Liver (tissue), 9 donors: ENCODE measurements around the gene BTBD6. TPM values are rescaled to one million over a fixed set of nuclear protein-coding genes. Genes with fewer than 3 reads are reported as not detected.

ENCODE experiments used
- DNase-seq: peaks from one replicate; pipeline ENCODE4 v3.0.0-alpha.2; 2017; ENCODE audit warnings: low spot score
- H3K27ac ChIP-seq, 2 donors: one replicate each; pipeline ENCODE4 v1.7.0; 2013; ENCODE audit warnings: inconsistent platforms in 2 of 2, low read length in 2 of 2, control low read depth in 1 of 2, low read depth in 1 of 2, mild to moderate bottlenecking in 1 of 2
- H3K27me3 ChIP-seq, 4 donors: one replicate each; pipeline versions ENCODE4 v1.6.1 to v1.7.0; 2013; ENCODE audit warnings: low read length in 3 of 4, inconsistent platforms in 1 of 4, mild to moderate bottlenecking in 1 of 4, moderate library complexity in 1 of 4; ENCODE audit not compliant: control insufficient read depth in 4 of 4, insufficient read depth in 4 of 4
- H3K36me3 ChIP-seq, 4 donors: one replicate each; pipeline versions ENCODE4 v1.6.1 to v1.7.0; 2013; ENCODE audit warnings: low read length in 3 of 4, mild to moderate bottlenecking in 3 of 4, low read depth in 1 of 4, moderate library complexity in 1 of 4; ENCODE audit not compliant: control insufficient read depth in 4 of 4, insufficient read depth in 3 of 4
- H3K4me1 ChIP-seq, 4 donors: one replicate each; pipeline versions ENCODE4 v1.6.1 to v1.7.0; 2013; ENCODE audit warnings: low read length in 3 of 4, mild to moderate bottlenecking in 3 of 4, moderate library complexity in 1 of 4; ENCODE audit not compliant: control insufficient read depth in 4 of 4, insufficient read depth in 4 of 4
- H3K4me3 ChIP-seq, 3 donors: one replicate each; pipeline versions ENCODE4 v1.6.1 to v1.7.0; 2013; ENCODE audit warnings: low read length in 3 of 3, control low read depth in 1 of 3, low read depth in 1 of 3, mild to moderate bottlenecking in 1 of 3
- H3K9ac ChIP-seq, 2 donors: one replicate each; pipeline ENCODE4 v1.7.0; 2013; ENCODE audit warnings: low read length in 2 of 2, mild to moderate bottlenecking in 2 of 2, moderate library complexity in 2 of 2, control low read depth in 1 of 2, low read depth in 1 of 2
- H3K9me3 ChIP-seq, 4 donors: one replicate each; pipeline versions ENCODE4 v1.6.1 to v1.7.0; 2013; ENCODE audit warnings: low read length in 3 of 4; ENCODE audit not compliant: control insufficient read depth in 4 of 4
- EGR1 ChIP-seq, 2 donors: IDR thresholded peaks; 2 replicates each; pipeline ENCODE4 v1.6.1; 2016 to 2018; ENCODE audit warnings: antibody characterized with exemption in 2 of 2, low read depth in 2 of 2
- FOXA1 ChIP-seq: IDR thresholded peaks from 2 replicates; pipeline ENCODE4 v1.6.1; 2016; ENCODE audit warnings: antibody characterized with exemption
- FOXA2 ChIP-seq: IDR thresholded peaks from 2 replicates; pipeline ENCODE4 v1.6.1; 2016; ENCODE audit warnings: antibody characterized with exemption
- GABPA ChIP-seq, 2 donors: IDR thresholded peaks in 1 of 2; conservative IDR thresholded peaks in 1 of 2; 2 replicates each; pipeline ENCODE4 v1.6.1; 2016; ENCODE audit warnings: antibody characterized with exemption in 2 of 2, mild to moderate bottlenecking in 1 of 2, moderate library complexity in 1 of 2
- HNF4A ChIP-seq, 2 donors: conservative IDR thresholded peaks; 2 replicates each; pipeline ENCODE4 v1.6.1; 2016; ENCODE audit warnings: antibody characterized with exemption in 2 of 2, mild to moderate bottlenecking in 2 of 2
- HNF4G ChIP-seq: IDR thresholded peaks from 2 replicates; pipeline ENCODE4 v1.6.1; 2016; ENCODE audit warnings: antibody characterized with exemption
- JUND ChIP-seq, 2 donors: IDR thresholded peaks; 2 replicates each; pipeline ENCODE4 v1.6.1; 2016; ENCODE audit warnings: antibody characterized with exemption in 2 of 2
- MAX ChIP-seq: IDR thresholded peaks from 2 replicates; pipeline ENCODE4 v1.6.1; 2016; ENCODE audit warnings: antibody characterized with exemption
- NR2F2 ChIP-seq: IDR thresholded peaks from 2 replicates; pipeline ENCODE4 v1.6.1; 2016; ENCODE audit warnings: antibody characterized with exemption
- RAD21 ChIP-seq, 2 donors: IDR thresholded peaks; 2 replicates each; pipeline ENCODE4 v1.6.1; 2016; ENCODE audit warnings: antibody characterized with exemption in 2 of 2, mild to moderate bottlenecking in 2 of 2
- RXRA ChIP-seq, 2 donors: IDR thresholded peaks; 2 replicates each; pipeline ENCODE4 v1.6.1; 2017 to 2018; ENCODE audit warnings: antibody characterized with exemption in 2 of 2, mild to moderate bottlenecking in 1 of 2
- SP1 ChIP-seq: IDR thresholded peaks from 2 replicates; pipeline ENCODE4 v1.6.1; 2018; ENCODE audit warnings: antibody characterized with exemption, mild to moderate bottlenecking
- TAF1 ChIP-seq: conservative IDR thresholded peaks from 2 replicates; pipeline ENCODE4 v1.6.1; 2016; ENCODE audit warnings: antibody characterized with exemption, mild to moderate bottlenecking
- YY1 ChIP-seq: IDR thresholded peaks from 2 replicates; pipeline ENCODE4 v1.6.1; 2016; ENCODE audit warnings: antibody characterized with exemption, mild to moderate bottlenecking
- ZBTB33 ChIP-seq: IDR thresholded peaks from 2 replicates; pipeline ENCODE4 v1.6.1; 2016; ENCODE audit warnings: antibody characterized with exemption
- WGBS: extraction: QIAGEN DNeasy Blood & Tissue Kit; methylation state at CpG from one replicate; pipeline ENCODE4 v1.1.7; 2013; 5-methylcytosine and 5-hydroxymethylcytosine counted together
- polyA plus RNA-seq, 2 donors: library from polyadenylated mRNA; stranded (reverse) in 1 of 2; unstranded in 1 of 2; fragments of 200-250 nt in 1 of 2; fragments of >200 nt in 1 of 2; fragmentation: Nextera tagmentation in 1 of 2; extraction: Ambion mirVana in 1 of 2; gene quantifications; one replicate each; pipeline versions ENCODE4 v1.2.1 to v1.2.3, GENCODE V29; 2013 to 2015
- total RNA-seq, 2 donors: library from RNA; depleted of rRNA; stranded (reverse); fragments of >200 nt; gene quantifications; one replicate each; pipeline ENCODE4 v1.2.3, GENCODE V29; 2014
- TF ChIP-seq, protein P1 (sequence below): fragments of 150-350 bp; IDR thresholded peaks from 2 replicates; pipeline ENCODE4 v1.5.1; 2017; ENCODE audit warnings: improper control_type of control experiment, low read depth, low read length; ENCODE audit not compliant: missing input control
- TF ChIP-seq, protein P2 (sequence below): IDR thresholded peaks from 2 replicates; pipeline ENCODE4 v1.6.1; 2016; ENCODE audit warnings: antibody characterized with exemption, mild to moderate bottlenecking
- TF ChIP-seq, protein P3 (sequence below): IDR thresholded peaks from 2 replicates; pipeline ENCODE4 v1.6.1; 2016; ENCODE audit warnings: antibody characterized with exemption
- donor health status: healthy.
- donor health status: healthy.
- donor health status: healthy.
- donor health status: healthy.
- donor health status: healthy.

Gene BTBD6
- 10 to 100 TPM; 15.9 to 17.5 TPM for total RNA-seq
- 10 to 100 TPM in 1 of 2 donors, 1 to 10 TPM in 1; 5.8 to 18.1 TPM for polyA plus RNA-seq

GRCh38 chr14:105248368-105249181 is at the start of gene BTBD6:
TSS of gene BTBD6 (plus strand) at chr14:105248533. CDS start at chr14:105248712, 179 bp downstream.
- peak; percentile 87 for DNase-seq
- 1% methylated on average over 130 of the region's 130 CpGs for WGBS
- Histone ChIP-seq H3K9ac (peak within 1 kb of the TSS in 1 of 2 donors; percentile 70), H3K27ac (peak within 1 kb of the TSS; percentile 73), H3K4me3 (peak within 1 kb of the TSS; percentile 65 to 79 (median 73)), H3K4me1 (peaks cover 5 to 16% (median 14%) of the 10 kb centered on the region in 4 donors), H3K36me3 (peaks cover 0 to 18% (median 6%) of the 10 kb centered on the region in 4 donors), H3K9me3 (no peaks in the 10 kb centered on the region), H3K27me3 (no peaks in the 10 kb centered on the region)
- no peak for TF ChIP-seq YY1
- TF ChIP-seq RAD21 (IDR thresholded peaks at IDR 0.05), result no peak
- no peak for TF ChIP-seq EGR1 (IDR thresholded peaks at IDR 0.05; ENCODE audit: low read depth in 2 of 2)
- TF ChIP-seq JUND (IDR thresholded peaks at IDR 0.05), result no peak
- no peak for TF ChIP-seq GABPA (IDR thresholded peaks at IDR 0.05 in 1 of 2, conservative IDR thresholded peaks at IDR 0.05 in 1 of 2)
- TF ChIP-seq, protein P1, sequence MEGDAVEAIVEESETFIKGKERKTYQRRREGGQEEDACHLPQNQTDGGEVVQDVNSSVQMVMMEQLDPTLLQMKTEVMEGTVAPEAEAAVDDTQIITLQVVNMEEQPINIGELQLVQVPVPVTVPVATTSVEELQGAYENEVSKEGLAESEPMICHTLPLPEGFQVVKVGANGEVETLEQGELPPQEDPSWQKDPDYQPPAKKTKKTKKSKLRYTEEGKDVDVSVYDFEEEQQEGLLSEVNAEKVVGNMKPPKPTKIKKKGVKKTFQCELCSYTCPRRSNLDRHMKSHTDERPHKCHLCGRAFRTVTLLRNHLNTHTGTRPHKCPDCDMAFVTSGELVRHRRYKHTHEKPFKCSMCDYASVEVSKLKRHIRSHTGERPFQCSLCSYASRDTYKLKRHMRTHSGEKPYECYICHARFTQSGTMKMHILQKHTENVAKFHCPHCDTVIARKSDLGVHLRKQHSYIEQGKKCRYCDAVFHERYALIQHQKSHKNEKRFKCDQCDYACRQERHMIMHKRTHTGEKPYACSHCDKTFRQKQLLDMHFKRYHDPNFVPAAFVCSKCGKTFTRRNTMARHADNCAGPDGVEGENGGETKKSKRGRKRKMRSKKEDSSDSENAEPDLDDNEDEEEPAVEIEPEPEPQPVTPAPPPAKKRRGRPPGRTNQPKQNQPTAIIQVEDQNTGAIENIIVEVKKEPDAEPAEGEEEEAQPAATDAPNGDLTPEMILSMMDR, result no peak
- TF ChIP-seq, protein P2, sequence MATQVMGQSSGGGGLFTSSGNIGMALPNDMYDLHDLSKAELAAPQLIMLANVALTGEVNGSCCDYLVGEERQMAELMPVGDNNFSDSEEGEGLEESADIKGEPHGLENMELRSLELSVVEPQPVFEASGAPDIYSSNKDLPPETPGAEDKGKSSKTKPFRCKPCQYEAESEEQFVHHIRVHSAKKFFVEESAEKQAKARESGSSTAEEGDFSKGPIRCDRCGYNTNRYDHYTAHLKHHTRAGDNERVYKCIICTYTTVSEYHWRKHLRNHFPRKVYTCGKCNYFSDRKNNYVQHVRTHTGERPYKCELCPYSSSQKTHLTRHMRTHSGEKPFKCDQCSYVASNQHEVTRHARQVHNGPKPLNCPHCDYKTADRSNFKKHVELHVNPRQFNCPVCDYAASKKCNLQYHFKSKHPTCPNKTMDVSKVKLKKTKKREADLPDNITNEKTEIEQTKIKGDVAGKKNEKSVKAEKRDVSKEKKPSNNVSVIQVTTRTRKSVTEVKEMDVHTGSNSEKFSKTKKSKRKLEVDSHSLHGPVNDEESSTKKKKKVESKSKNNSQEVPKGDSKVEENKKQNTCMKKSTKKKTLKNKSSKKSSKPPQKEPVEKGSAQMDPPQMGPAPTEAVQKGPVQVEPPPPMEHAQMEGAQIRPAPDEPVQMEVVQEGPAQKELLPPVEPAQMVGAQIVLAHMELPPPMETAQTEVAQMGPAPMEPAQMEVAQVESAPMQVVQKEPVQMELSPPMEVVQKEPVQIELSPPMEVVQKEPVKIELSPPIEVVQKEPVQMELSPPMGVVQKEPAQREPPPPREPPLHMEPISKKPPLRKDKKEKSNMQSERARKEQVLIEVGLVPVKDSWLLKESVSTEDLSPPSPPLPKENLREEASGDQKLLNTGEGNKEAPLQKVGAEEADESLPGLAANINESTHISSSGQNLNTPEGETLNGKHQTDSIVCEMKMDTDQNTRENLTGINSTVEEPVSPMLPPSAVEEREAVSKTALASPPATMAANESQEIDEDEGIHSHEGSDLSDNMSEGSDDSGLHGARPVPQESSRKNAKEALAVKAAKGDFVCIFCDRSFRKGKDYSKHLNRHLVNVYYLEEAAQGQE, result no peak
- TF ChIP-seq FOXA2, result no peak
- TF ChIP-seq NR2F2, result no peak
- TF ChIP-seq RXRA (IDR thresholded peaks at IDR 0.05), result no peak
- TF ChIP-seq ZBTB33, result no peak
- no peak for TF ChIP-seq TAF1
- no peak for TF ChIP-seq HNF4A (conservative IDR thresholded peaks at IDR 0.05)
- TF ChIP-seq, protein P3, sequence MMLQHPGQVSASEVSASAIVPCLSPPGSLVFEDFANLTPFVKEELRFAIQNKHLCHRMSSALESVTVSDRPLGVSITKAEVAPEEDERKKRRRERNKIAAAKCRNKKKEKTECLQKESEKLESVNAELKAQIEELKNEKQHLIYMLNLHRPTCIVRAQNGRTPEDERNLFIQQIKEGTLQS, result no peak
- no peak for TF ChIP-seq HNF4G
- no peak for TF ChIP-seq SP1
- TF ChIP-seq MAX, result no peak
- no peak for TF ChIP-seq FOXA1
